Astrocyte of the spinal cord (primary cell): ENCODE measurements around the gene MYO1E.
"Not testable (repeated sequence)": the region's sequence is repeated elsewhere in the genome, so short reads cannot be mapped to it uniquely, and the experiment has no call there.

ENCODE experiments used
- DNase-seq: peaks from one replicate; pipeline ENCODE4 v3.0.0; 2011; ENCODE audit warnings: low read depth, low spot score
- H3K4me3 ChIP-seq: 2 replicates; pipeline ENCODE4 v1.5.1; 2011; ENCODE audit warnings: low read depth, mild to moderate bottlenecking, low read length, moderate library complexity
- in situ Hi-C: cut with HindIII; loops from 2 replicates; pipeline ENCODE4 v1.10.0; 2017; ENCODE audit warnings: low sequenced_read_pairs
- TF ChIP-seq, protein P1 (sequence below): IDR thresholded peaks from 2 replicates; pipeline ENCODE4 v1.5.1; 2012; ENCODE audit warnings: low read depth, mild to moderate bottlenecking, low read length, inconsistent platforms

Gene MYO1E

DNA sequence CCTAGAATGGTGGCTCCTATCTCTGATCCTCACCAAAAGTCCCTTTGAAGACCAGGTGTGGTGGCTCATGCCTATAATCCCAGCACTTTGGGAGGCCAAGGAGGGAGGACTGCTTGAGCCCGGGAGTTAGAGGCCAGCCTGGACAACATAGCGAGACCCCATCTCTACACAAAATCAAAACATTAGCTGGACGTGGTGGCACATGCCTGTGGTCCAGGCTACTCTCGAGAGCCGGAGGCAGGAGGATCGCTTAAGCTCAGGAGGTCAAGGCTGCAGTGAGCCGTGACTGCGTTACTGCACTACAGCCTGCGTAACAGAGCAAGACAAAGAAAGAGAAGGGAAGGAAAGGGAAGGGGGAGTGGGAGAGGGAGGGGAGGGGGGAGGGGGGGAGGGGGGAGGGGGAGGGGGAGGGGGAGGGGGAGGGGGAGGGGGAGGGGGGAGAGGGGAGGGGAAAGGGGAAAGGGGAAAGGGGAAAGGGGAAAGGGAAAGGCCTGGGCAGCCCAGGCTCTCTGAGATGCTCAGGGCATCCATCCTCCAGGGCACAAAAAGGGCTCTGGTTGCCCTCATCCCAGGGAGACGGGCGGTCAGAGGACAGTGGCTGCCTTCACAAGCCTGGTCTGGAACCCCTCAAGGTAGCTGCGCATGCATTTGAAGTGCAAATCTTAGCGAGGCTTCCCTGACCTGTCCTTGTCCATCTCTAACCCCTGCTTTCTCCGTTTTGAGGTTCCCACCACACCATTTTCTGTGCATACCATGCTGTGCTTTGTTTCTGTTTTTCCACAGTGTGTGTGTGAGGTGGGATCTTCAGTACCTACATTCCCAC, 89.9 kb downstream of the MYO1E start:
- in situ Hi-C loops = no loop called here
- no peak for DNase-seq
- H3K4me3 ChIP-seq = no peak overlapping the region
- TF ChIP-seq, protein P1, sequence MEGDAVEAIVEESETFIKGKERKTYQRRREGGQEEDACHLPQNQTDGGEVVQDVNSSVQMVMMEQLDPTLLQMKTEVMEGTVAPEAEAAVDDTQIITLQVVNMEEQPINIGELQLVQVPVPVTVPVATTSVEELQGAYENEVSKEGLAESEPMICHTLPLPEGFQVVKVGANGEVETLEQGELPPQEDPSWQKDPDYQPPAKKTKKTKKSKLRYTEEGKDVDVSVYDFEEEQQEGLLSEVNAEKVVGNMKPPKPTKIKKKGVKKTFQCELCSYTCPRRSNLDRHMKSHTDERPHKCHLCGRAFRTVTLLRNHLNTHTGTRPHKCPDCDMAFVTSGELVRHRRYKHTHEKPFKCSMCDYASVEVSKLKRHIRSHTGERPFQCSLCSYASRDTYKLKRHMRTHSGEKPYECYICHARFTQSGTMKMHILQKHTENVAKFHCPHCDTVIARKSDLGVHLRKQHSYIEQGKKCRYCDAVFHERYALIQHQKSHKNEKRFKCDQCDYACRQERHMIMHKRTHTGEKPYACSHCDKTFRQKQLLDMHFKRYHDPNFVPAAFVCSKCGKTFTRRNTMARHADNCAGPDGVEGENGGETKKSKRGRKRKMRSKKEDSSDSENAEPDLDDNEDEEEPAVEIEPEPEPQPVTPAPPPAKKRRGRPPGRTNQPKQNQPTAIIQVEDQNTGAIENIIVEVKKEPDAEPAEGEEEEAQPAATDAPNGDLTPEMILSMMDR = no peak

DNA sequence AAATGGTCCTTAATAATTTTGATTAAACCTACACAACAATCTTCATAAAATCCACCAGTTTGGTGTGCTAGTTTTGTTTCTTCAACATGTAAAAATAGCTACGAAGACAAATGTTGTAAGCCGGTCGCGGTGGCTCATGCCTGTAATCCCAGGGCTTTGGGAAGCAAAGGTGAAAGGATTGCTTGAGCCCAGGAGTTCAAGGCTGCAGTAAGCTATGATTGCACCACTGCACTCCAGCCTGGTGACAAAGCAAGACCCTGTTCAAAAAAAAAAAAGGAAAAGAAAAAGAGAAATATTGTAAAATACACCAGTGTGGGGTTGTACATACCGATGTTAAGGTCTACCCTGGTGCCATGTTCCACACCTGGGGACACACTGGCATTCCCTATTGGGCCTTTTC, 91.0 kb downstream of the MYO1E start:
- in situ Hi-C loops = no loop called here
- TF ChIP-seq, protein P1 = no peak
- H3K4me3 ChIP-seq = no peak overlapping the region
- DNase-seq = no peak

DNA sequence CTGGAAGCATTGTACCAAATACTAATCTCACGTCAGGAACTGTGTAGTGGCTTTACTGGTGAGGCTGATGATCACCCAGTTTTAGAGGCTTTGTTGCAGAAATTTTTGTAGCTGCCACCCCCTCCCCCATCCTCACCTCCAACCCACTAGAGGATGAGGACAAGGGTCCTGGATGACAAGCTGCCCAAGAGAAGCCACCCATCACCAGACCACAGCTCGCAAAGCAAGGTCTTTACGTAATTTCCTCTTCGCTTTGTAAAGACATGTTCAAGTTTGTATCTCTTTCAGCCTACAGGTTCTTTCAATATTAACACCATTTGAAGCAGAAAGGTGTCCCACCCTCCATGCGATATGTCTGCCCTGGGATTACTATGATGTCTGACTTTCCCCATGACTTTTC, 91.8 kb downstream of the MYO1E start:
- DNase-seq = no peak
- TF ChIP-seq, protein P1 = no peak
- H3K4me3 ChIP-seq = no peak overlapping the region
- in situ Hi-C loops = no loop called here

DNA sequence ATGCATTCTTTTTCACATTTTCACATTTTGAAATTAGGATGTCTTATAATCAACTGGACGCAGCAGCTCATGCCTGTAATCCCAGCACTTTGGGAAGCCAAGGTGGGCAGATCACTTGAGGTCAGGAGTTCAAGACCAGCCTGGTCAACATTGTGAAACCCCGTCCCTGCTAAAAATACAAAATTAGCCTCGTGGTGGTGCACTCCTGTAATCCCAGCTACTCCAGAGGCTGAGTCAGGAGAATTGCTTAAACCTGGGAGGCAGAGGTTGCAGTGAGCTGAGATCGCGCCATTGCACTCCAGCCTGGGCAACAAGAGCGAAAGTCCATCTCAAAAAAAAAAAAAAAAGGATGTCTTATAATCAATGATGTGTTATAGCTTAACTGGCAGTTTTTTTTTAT, 92.4 kb downstream of the MYO1E start:
- DNase-seq, H3K4me3 ChIP-seq, in situ Hi-C loops: not testable (repeated sequence)

DNA sequence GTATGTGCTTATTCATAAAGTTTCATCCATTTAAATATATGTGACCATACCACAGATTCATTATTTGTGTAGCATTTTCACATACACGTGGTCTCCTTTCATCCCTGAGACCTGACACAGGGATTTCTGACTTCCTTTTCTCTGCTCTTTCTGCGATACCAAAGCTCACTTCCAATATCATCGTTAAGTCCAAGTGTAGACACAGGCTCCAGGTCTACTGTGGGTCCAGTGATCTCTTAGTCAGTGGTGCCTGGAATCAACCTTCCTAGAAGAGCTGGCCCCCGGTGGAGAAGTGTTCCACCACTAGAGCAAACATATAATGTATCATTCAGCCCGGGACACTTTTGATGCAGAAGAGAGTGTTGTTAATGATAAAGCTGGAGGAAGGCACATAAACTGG, 93.6 kb downstream of the MYO1E start:
- TF ChIP-seq, protein P1 = no peak
- no peak overlapping the region for H3K4me3 ChIP-seq
- DNase-seq = no peak
- in situ Hi-C loops = no loop called here

DNA sequence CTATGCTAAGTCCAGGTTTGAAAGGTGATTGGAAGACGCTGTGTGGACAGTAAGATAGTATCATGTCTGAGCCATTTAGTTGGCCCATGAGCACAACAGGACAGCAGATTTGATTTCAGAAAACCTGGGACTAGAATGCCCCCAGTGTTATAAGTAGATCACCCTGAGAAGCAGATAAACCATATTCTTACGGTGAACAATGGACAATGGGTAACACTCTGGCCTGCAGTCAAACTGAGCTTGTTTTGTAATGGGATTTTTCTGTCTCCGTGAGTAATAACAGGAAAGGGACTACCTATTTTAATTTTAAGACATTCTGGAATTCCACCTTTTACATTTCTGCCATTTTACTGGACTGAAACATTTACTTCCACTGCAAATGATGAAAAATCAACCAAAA, 94.6 kb downstream of the MYO1E start:
- TF ChIP-seq, protein P1 = no peak
- in situ Hi-C loops = no loop called here
- no peak overlapping the region for H3K4me3 ChIP-seq
- no peak for DNase-seq
